GM12878 (cell line): Measurements from ENCODE around the gene UIMC1. TPM values are rescaled to one million over a fixed set of nuclear protein-coding genes. Genes with fewer than 3 reads are reported as not detected.

Experiments
- ATAC-seq: fragments of 200-7000 bp; cut with Tn5 transposase; 3 replicates; pipeline ENCODE4 v1.9.1; 2020; ENCODE audit warnings: mild to moderate bottlenecking, moderate library complexity
- BruUV-seq: library from RNA; stranded (reverse); fragments of 400-500 nt; replicated peaks from 2 replicates; lab custom pipeline; 2021; lab: Mats Ljungman, UMichigan
- CTCF ChIA-PET: fragments of 300-600 bp; sonication (Branson Sonifier 250); formaldehyde crosslinking; extraction: SDS; loops from one replicate; lab custom pipeline; 2021; ENCODE audit warnings: inconsistent platforms; lab: Yijun Ruan, JAX
- POLR2A ChIA-PET: fragments of 350-600 bp; formaldehyde crosslinking; extraction: SDS; loops from one replicate; lab custom pipeline; 2021; ENCODE audit warnings: inconsistent platforms; lab: Charles Lee
- RAD21 ChIA-PET: fragments of 300-600 bp; sonication (Branson Sonifier 250); formaldehyde crosslinking; loops from one replicate; lab custom pipeline; 2023; ENCODE audit warnings: antibody characterized with exemption; ENCODE audit not compliant: unreplicated experiment; lab: Charles Lee
- SMC1A ChIA-PET: fragments of 300-600 bp; sonication (Branson Sonifier 250); formaldehyde crosslinking; loops from one replicate; lab custom pipeline; 2023; ENCODE audit not compliant: unreplicated experiment, uncharacterized antibody; lab: Charles Lee
- DNase-seq: peaks from one replicate; pipeline ENCODE4 v3.0.0-alpha.2; 2011; ENCODE audit warnings: low read depth, low spot score
- FAIRE-seq: peaks from 3 replicates; lab custom pipeline; 2011; peaks lifted over from hg19 to GRCh38; lab: Jason Lieb, UNC
- H2AFZ ChIP-seq: 2 replicates; pipeline ENCODE4 v1.6.0; 2011; ENCODE audit warnings: low read depth, low read length, control low read depth; ENCODE audit not compliant: control insufficient read depth
- H3K27ac ChIP-seq: 2 replicates; pipeline ENCODE4 v1.5.1; 2011; ENCODE audit warnings: control low read depth; ENCODE audit not compliant: control insufficient read depth, insufficient read depth
- H3K27me3 ChIP-seq, 2 experiments: replicated peaks in 1 of 2; 2 replicates each; pipeline versions ENCODE4 v1.6.0 to v1.6.1; 2011; ENCODE audit warnings: low read length in 1 of 2; ENCODE audit not compliant: control insufficient read depth in 2 of 2, insufficient read depth in 2 of 2
- H3K36me3 ChIP-seq, 2 experiments: 2 replicates each; pipeline ENCODE4 v1.5.1; 2011; ENCODE audit warnings: low read length in 1 of 2; ENCODE audit not compliant: control insufficient read depth in 2 of 2, insufficient read depth in 2 of 2
- H3K4me1 ChIP-seq: 2 replicates; pipeline ENCODE4 v1.6.1; 2011; ENCODE audit warnings: mild to moderate bottlenecking, low read length, moderate library complexity, mixed read lengths; ENCODE audit not compliant: control insufficient read depth, insufficient read depth
- H3K4me2 ChIP-seq: 2 replicates; pipeline ENCODE4 v1.6.0; 2011; ENCODE audit warnings: control low read depth; ENCODE audit not compliant: control insufficient read depth, insufficient read depth
- H3K4me3 ChIP-seq: fragments of 200-600 bp; sonication (generic); 2 replicates; pipeline ENCODE4 v1.5.1; 2016
- H3K79me2 ChIP-seq: 2 replicates; pipeline ENCODE4 v1.6.0; 2011; ENCODE audit warnings: low read length; ENCODE audit not compliant: control insufficient read depth, insufficient read depth
- H3K9ac ChIP-seq: 2 replicates; pipeline ENCODE4 v1.8.0; 2011; ENCODE audit warnings: low read length, control low read depth, mixed read lengths; ENCODE audit not compliant: control insufficient read depth, insufficient read depth
- H3K9me3 ChIP-seq: replicated peaks from 3 replicates; pipeline ENCODE4 v1.5.1; 2011; ENCODE audit warnings: mild to moderate bottlenecking, low read length; ENCODE audit not compliant: control insufficient read depth, insufficient read depth
- H4K20me1 ChIP-seq: 2 replicates; pipeline ENCODE4 v1.6.0; 2011; ENCODE audit not compliant: control insufficient read depth, insufficient read depth
- CBX5 ChIP-seq: sonication (generic); IDR thresholded peaks from 2 replicates; pipeline ENCODE4 v1.6.1; 2016; ENCODE audit warnings: low read depth, moderate library complexity, mild to moderate bottlenecking, inconsistent platforms
- CEBPB ChIP-seq, 2 experiments: fragments of 150-350 bp in 1 of 2; IDR thresholded peaks; 2 replicates each; pipeline ENCODE4 v1.6.1; 2012 to 2014; ENCODE audit warnings: low read depth in 2 of 2, low read length in 2 of 2, borderline replicate concordance in 1 of 2, inconsistent platforms in 1 of 2
- FOS ChIP-seq: IDR thresholded peaks from 3 replicates; pipeline ENCODE4 v1.6.1; 2011; ENCODE audit warnings: borderline replicate concordance; ENCODE audit not compliant: insufficient read length; ENCODE audit errors: extremely low read depth
- GATAD2B ChIP-seq: fragments of 450-650 bp; conservative IDR thresholded peaks from 2 replicates; pipeline ENCODE4 v1.6.1; 2017; ENCODE audit warnings: low read depth, mild to moderate bottlenecking, moderate library complexity
- KLF5 ChIP-seq: fragments of 450-650 bp; IDR thresholded peaks from 2 replicates; pipeline ENCODE4 v1.6.1; 2014; ENCODE audit warnings: mild to moderate bottlenecking; ENCODE audit not compliant: partially characterized antibody
- MEF2A ChIP-seq: IDR thresholded peaks from 2 replicates; pipeline ENCODE4 v1.6.1; 2011; ENCODE audit warnings: low read depth, mild to moderate bottlenecking, low read length, moderate library complexity; ENCODE audit not compliant: insufficient read depth
- MEF2B ChIP-seq: fragments of 450-650 bp; IDR thresholded peaks from 2 replicates; pipeline ENCODE4 v1.6.1; 2018; ENCODE audit warnings: mild to moderate bottlenecking, moderate library complexity; ENCODE audit not compliant: partially characterized antibody, poor library complexity, severe bottlenecking
- MYC ChIP-seq: IDR thresholded peaks from 2 replicates; pipeline ENCODE4 v1.6.1; 2011; ENCODE audit warnings: mild to moderate bottlenecking, low read length, moderate library complexity, inconsistent platforms; ENCODE audit not compliant: insufficient read depth, insufficient replicate concordance, insufficient read length, severe bottlenecking
- NBN ChIP-seq: fragments of 450-650 bp; IDR thresholded peaks from 2 replicates; pipeline ENCODE4 v1.6.1; 2016
- NFIC ChIP-seq: IDR thresholded peaks from 2 replicates; pipeline ENCODE4 v1.6.1; 2012; ENCODE audit warnings: low read depth, mild to moderate bottlenecking, inconsistent platforms, low read length, moderate library complexity
- PAX5 ChIP-seq: IDR thresholded peaks from 2 replicates; pipeline ENCODE4 v1.6.1; 2011; ENCODE audit warnings: low read depth, low read length, borderline replicate concordance
- POLR2AphosphoS2 ChIP-seq: IDR thresholded peaks from 2 replicates; pipeline ENCODE4 v1.6.1; 2011; ENCODE audit warnings: low read depth, mild to moderate bottlenecking, low read length, improper control_type of control experiment, moderate library complexity
- RUNX3 ChIP-seq: IDR thresholded peaks from 2 replicates; pipeline ENCODE4 v1.6.1; 2012; ENCODE audit warnings: low read length, inconsistent platforms
- SUPT20H ChIP-seq: IDR thresholded peaks from 2 replicates; pipeline ENCODE4 v1.6.1; 2011; ENCODE audit warnings: low read depth, mild to moderate bottlenecking, low read length, moderate library complexity, borderline replicate concordance; ENCODE audit not compliant: control insufficient read depth
- TAF1 ChIP-seq: IDR thresholded peaks from 2 replicates; pipeline ENCODE4 v1.6.1; 2011; ENCODE audit warnings: mild to moderate bottlenecking, low read depth, low read length, borderline replicate concordance
- ZNF207 ChIP-seq: fragments of 450-650 bp; IDR thresholded peaks from 2 replicates; pipeline ENCODE4 v1.6.1; 2014; ENCODE audit warnings: antibody characterized with exemption, mild to moderate bottlenecking, borderline replicate concordance
- ZZZ3 ChIP-seq: IDR thresholded peaks from 2 replicates; pipeline ENCODE4 v1.6.1; 2011; ENCODE audit warnings: low read depth; ENCODE audit not compliant: control insufficient read depth, insufficient read length
- WGBS: methylation state at CpG from one replicate; pipeline ENCODE4 v1.1.6; 2016; ENCODE audit warnings: low lambda C conversion rate; ENCODE audit not compliant: insufficient replicate concordance, insufficient coverage; ENCODE audit errors: missing lambda C conversion rate; 5-methylcytosine and 5-hydroxymethylcytosine counted together
- in situ Hi-C: fragments of 300-500 bp; cut with MboI; formaldehyde crosslinking; loops from 9 replicates; pipeline ENCODE4 v1.14.3; 2018; ENCODE audit warnings: mixed read lengths
- intact Hi-C: fragments of 100-400 bp; cut with micrococcal nuclease; formaldehyde crosslinking; loops from one replicate; pipeline ENCODE4 v1.14.2; 2022; ENCODE audit not compliant: unreplicated experiment
- polyA plus RNA-seq, 11 experiments: library from polyadenylated mRNA; depleted of rRNA in 4 of 11; unstranded in 6 of 11; stranded (reverse) in 5 of 11; fragments of >200 nt; fragmentation: Nextera tagmentation in 4 of 11; fragmentation: Illumina TruSeq in 1 of 11; extraction: Ambion mirVana in 4 of 11; extraction: Trizol in 1 of 11; gene quantifications; 1 replicate in 1 of 11; 2 replicates in 10 of 11; pipeline versions ENCODE4 v1.2.1 to v1.2.3, GENCODE V29; 2011 to 2016; ENCODE audit warnings: inconsistent platforms in 2 of 11, missing spikeins in 2 of 11, low read depth in 1 of 11
- total RNA-seq, 4 experiments: library from RNA; depleted of rRNA in 3 of 4; stranded (reverse); fragments of >200 nt in 3 of 4; fragmentation: Illumina TruSeq in 1 of 4; extraction: Trizol in 1 of 4; gene quantifications; 2 replicates each; pipeline versions ENCODE4 v1.2.1 to v1.2.3, GENCODE V29; 2013 to 2021
- TF ChIP-seq, protein P1 (sequence below): fragments of 450-650 bp; formaldehyde crosslinking; IDR thresholded peaks from 2 replicates; pipeline ENCODE4 v1.5.0; 2022; ENCODE audit warnings: mild to moderate bottlenecking, missing genetic modification characterization
- TF ChIP-seq, protein P2 (sequence below): fragments of 150-350 bp; IDR thresholded peaks from 2 replicates; pipeline ENCODE4 v1.6.1; 2014; ENCODE audit warnings: mild to moderate bottlenecking, low read depth, low read length

The UIMC1 gene
- total and polyA plus RNA-seq, 10 of the 15 experiments (the other 5 are each of a cell fraction or from before 2014, with no cell fraction given) = 16.2 to 51.4 (median 32.7) TPM

DNA sequence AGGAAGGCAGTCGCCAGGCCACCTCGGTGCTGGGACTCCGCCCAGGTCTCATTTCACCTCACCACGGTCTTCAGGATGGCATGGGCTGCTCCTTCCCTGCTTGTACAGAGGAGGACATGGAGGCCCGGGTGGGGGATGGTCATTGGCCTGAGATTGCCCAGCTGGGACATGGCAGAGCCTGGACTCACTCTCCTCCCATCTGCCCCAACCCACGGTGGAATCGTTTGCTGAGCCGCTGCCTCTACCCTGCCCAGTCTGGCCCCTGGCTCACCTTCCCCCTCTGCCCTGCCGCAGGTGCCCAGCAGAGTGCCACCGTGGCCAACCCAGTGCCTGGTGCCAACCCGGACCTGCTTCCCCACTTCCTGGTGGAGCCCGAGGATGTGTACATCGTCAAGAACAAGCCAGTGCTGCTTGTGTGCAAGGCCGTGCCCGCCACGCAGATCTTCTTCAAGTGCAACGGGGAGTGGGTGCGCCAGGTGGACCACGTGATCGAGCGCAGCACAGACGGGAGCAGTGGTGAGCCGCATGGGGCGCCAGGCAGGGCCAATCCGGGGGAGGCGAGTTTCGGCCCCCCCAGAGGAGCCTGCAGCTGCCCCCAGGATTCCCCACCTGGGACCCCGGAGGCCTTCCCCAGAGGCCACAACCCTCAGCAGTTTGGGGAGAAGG lies 144.1 kb downstream of the UIMC1 start:
- TF ChIP-seq ZZZ3 (no peak), MEF2A (no peak), KLF5 (no peak), POLR2AphosphoS2 (no peak), TAF1 (no peak), CEBPB (IDR thresholded peaks at IDR 0.05; ENCODE audit: borderline replicate concordance in 1 of 2, low read depth in 2 of 2, low read length in 2 of 2) (no peak), FOS (no peak), MEF2B (no peak), CBX5 (no peak), ZNF207 (no peak), RUNX3 (no peak), GATAD2B (no peak), MYC (no peak), PAX5 (no peak), NBN (no peak), SUPT20H (no peak), NFIC (no peak)
- TF ChIP-seq, protein P1, sequence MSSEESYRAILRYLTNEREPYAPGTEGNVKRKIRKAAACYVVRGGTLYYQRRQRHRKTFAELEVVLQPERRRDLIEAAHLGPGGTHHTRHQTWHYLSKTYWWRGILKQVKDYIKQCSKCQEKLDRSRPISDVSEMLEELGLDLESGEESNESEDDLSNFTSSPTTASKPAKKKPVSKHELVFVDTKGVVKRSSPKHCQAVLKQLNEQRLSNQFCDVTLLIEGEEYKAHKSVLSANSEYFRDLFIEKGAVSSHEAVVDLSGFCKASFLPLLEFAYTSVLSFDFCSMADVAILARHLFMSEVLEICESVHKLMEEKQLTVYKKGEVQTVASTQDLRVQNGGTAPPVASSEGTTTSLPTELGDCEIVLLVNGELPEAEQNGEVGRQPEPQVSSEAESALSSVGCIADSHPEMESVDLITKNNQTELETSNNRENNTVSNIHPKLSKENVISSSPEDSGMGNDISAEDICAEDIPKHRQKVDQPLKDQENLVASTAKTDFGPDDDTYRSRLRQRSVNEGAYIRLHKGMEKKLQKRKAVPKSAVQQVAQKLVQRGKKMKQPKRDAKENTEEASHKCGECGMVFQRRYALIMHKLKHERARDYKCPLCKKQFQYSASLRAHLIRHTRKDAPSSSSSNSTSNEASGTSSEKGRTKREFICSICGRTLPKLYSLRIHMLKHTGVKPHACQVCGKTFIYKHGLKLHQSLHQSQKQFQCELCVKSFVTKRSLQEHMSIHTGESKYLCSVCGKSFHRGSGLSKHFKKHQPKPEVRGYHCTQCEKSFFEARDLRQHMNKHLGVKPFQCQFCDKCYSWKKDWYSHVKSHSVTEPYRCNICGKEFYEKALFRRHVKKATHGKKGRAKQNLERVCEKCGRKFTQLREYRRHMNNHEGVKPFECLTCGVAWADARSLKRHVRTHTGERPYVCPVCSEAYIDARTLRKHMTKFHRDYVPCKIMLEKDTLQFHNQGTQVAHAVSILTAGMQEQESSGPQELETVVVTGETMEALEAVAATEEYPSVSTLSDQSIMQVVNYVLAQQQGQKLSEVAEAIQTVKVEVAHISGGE (CRISPR knock-in tag) = no peak
- TF ChIP-seq, protein P2, sequence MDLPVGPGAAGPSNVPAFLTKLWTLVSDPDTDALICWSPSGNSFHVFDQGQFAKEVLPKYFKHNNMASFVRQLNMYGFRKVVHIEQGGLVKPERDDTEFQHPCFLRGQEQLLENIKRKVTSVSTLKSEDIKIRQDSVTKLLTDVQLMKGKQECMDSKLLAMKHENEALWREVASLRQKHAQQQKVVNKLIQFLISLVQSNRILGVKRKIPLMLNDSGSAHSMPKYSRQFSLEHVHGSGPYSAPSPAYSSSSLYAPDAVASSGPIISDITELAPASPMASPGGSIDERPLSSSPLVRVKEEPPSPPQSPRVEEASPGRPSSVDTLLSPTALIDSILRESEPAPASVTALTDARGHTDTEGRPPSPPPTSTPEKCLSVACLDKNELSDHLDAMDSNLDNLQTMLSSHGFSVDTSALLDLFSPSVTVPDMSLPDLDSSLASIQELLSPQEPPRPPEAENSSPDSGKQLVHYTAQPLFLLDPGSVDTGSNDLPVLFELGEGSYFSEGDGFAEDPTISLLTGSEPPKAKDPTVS = no peak
- ChIA-PET POLR2A (no interaction called here), SMC1A (no interaction called here), CTCF (no interaction called here), RAD21 (no interaction called here)
- Histone ChIP-seq H3K27ac (no peak overlapping the region), H3K9me3 (no peaks in the 10 kb centered on the region), H3K36me3 (no peaks in the 10 kb centered on the region), H3K4me1 (no peaks in the 10 kb centered on the region), H3K27me3 (peaks cover 3 to 4% of the 10 kb centered on the region in 2 experiments; a peak in 3 of 4 replicates), H4K20me1 (no peaks in the 10 kb centered on the region; the same call in 1 of the 2 replicates), H3K4me3 (no peak overlapping the region), H3K9ac (no peak overlapping the region), H2AFZ (no peak overlapping the region), H3K4me2 (no peak overlapping the region), H3K79me2 (no peaks in the 10 kb centered on the region)
- in situ Hi-C loops (no loop called here), intact Hi-C loops (no loop called here)
- ATAC-seq (no peak), FAIRE-seq (no peak), DNase-seq (no peak)
- BruUV-seq = no TSS peak
- 18% methylated on average over 28 of the region's 28 CpGs for WGBS
